ENCODE measurements around the gene PTGDR2.

Gene PTGDR2

GRCh38 chr11:60874421-60875365, 18.9 kb upstream of the PTGDR2 start:
- no peak for DNase-seq

GRCh38 chr11:60873533-60873932, 17.8 kb upstream of the PTGDR2 start:
- peak; percentile 35 to 74 for DNase-seq

- DNase-seq = no peak
Observed at GRCh38 chr11:60872961-60873524, 17.3 kb upstream of the PTGDR2 start.

- no peak for DNase-seq
Observed at GRCh38 chr11:60872124-60872960, 16.6 kb upstream of the PTGDR2 start.

- DNase-seq = no peak
Observed at GRCh38 chr11:60871378-60872061, 15.8 kb upstream of the PTGDR2 start.

- no peak for DNase-seq
Observed at GRCh38 chr11:60870733-60871377, 15.1 kb upstream of the PTGDR2 start.

- peak; percentile 52 to 88 for DNase-seq
Observed at GRCh38 chr11:60870276-60870675, 14.5 kb upstream of the PTGDR2 start.

GRCh38 chr11:60869451-60869825, 13.7 kb upstream of the PTGDR2 start:
- no peak for DNase-seq

GRCh38 chr11:60868682-60869450, 13.1 kb upstream of the PTGDR2 start:
- DNase-seq = peak in 1 of 2 experiments; percentile 36

- no peak for DNase-seq
Observed at GRCh38 chr11:60867871-60868681, 12.3 kb upstream of the PTGDR2 start.

- no peak for DNase-seq
Observed at GRCh38 chr11:60866911-60867870, 11.4 kb upstream of the PTGDR2 start, which contains the start of gene ZP1. Gene ZP1 (plus strand): TSS chr11:60867542. CDS start chr11:60867562, 20 bp downstream.

- DNase-seq = no peak
Observed at GRCh38 chr11:60864856-60865513, 9.2 kb upstream of the PTGDR2 start.

GRCh38 chr11:60863550-60864521, 8.1 kb upstream of the PTGDR2 start:
- no peak for DNase-seq

- no peak for DNase-seq
Observed at GRCh38 chr11:60862171-60862570, 6.4 kb upstream of the PTGDR2 start.

- peak in 1 of 2 experiments; percentile 31 for DNase-seq
Observed at GRCh38 chr11:60860943-60861342, 5.2 kb upstream of the PTGDR2 start.

GRCh38 chr11:60859616-60860250, 4.0 kb upstream of the PTGDR2 start:
- DNase-seq = no peak
